Measurements from ENCODE around the gene GIGYF1. TPM values are rescaled to one million over a fixed set of nuclear protein-coding genes. Genes with fewer than 3 reads are reported as not detected.
A peak's percentile ranks its signal among the peaks of the same experiment; 100 is the strongest.

GIGYF1 gene
- total and polyA plus RNA-seq, 2 donors from 2014 or later, result 11.6 to 51.3 TPM

DNA sequence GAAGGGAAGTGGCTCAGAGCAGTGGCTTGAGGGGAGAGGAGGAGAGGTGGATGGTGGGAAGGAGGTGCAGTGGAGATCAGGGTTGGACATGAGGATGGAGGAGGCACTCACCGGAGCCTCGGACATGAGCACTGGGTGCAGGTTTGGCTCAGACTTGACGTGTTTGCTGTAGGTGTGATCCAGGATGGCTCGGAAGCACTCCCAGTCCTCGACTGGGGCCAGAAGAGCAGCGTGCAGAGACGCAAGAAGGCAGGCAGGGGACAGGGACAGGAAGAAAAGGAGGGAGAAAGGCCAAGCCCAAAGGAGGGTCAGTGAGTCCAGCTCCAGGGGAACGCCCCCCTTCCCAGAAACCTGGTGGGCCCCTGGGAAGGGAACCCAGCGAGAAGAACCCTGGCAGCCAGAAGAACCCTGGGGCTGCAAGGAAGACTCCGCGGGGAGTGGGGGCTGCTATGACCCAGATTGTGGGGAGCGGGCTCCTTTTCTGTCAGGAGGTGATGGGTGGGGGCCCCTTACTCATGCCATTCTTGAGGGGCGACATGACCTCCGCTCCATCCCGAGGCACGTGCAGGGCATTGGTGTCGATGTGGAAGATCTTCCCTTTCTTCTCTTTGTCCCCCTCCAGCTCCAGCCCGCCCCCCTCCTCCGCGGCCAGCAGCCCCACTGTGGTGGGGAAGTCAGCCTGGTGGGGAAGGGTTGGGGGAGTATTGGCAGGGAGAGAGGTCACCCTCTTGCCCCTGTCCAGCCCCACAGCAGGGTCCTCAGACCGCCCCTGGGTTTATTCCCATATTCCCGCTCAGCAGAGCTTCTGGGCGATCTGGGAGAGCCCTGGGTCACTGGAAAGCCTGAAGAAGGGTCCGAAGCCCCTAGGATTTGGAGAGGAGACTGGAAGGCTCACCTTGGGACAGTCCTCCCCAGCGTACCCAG lies 38.9 kb downstream of the GIGYF1 start:
- Histone ChIP-seq H3K36me3 (ENCODE audit: control insufficient read depth in 2 of 3, insufficient read depth in 3 of 3, low read length in 3 of 3) (no peaks in the 10 kb centered on the region), H3K4me1 (ENCODE audit: control insufficient read depth in 2 of 3, insufficient read depth in 2 of 3, low read depth in 1 of 3, low read length in 3 of 3) (no peaks in the 10 kb centered on the region), H3K9ac (ENCODE audit: low read length in 3 of 3) (no peak overlapping the region), H3K27me3 (ENCODE audit: control insufficient read depth, insufficient read depth, low read length) (peaks cover 2% of the 10 kb centered on the region), H3K9me3 (ENCODE audit: control insufficient read depth in 2 of 3, insufficient read depth in 1 of 3, low read length in 3 of 3) (no peaks in the 10 kb centered on the region), H3K4me3 (ENCODE audit: low read length in 3 of 3) (no peak overlapping the region), H3K27ac (ENCODE audit: low read depth in 2 of 2, low read length in 2 of 2) (no peak overlapping the region)
- intact Hi-C loops (cut with DNase I), result no loop called here
- DNase-seq (no peak), FAIRE-seq (no peak)
- TF ChIP-seq, protein P1, sequence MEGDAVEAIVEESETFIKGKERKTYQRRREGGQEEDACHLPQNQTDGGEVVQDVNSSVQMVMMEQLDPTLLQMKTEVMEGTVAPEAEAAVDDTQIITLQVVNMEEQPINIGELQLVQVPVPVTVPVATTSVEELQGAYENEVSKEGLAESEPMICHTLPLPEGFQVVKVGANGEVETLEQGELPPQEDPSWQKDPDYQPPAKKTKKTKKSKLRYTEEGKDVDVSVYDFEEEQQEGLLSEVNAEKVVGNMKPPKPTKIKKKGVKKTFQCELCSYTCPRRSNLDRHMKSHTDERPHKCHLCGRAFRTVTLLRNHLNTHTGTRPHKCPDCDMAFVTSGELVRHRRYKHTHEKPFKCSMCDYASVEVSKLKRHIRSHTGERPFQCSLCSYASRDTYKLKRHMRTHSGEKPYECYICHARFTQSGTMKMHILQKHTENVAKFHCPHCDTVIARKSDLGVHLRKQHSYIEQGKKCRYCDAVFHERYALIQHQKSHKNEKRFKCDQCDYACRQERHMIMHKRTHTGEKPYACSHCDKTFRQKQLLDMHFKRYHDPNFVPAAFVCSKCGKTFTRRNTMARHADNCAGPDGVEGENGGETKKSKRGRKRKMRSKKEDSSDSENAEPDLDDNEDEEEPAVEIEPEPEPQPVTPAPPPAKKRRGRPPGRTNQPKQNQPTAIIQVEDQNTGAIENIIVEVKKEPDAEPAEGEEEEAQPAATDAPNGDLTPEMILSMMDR (IDR thresholded peaks at IDR 0.05; ENCODE audit: borderline replicate concordance, extremely low read depth, insufficient read depth), result no peak

DNA sequence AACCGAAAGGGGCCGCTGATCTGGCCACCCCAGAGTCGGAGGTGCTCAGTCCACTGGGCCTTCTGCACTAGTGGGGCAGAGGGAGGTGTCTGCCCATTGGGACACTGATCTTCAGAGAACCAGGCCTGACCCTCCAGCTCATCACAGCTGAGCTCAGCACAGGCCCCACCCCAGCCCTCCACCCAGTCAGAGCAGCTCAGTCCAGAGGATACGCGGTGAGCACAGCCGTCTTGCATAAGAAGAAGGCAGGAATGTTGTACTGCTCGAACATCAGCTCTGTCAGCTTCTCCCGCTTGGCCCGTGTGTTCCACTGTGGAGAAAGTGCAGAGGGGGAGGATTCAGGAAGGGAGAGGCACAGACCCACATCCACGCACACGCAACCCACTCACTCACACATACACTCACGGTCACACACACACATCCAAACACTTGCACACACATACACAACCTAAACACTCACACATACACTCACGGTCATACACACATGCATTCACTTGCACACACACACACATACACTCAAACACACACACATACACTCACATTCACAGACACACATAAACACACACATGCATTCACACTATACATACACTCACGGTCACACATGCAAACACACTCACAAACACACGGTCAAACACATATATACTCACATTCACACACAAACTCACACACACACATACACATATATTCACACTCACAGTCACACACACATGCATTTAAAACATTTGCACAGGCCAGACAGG lies 44.1 kb downstream of the GIGYF1 start:
- no peaks in the 10 kb centered on the region for H3K4me1 ChIP-seq (ENCODE audit: control insufficient read depth in 2 of 3, insufficient read depth in 2 of 3, low read depth in 1 of 3, low read length in 3 of 3)
- H3K36me3 ChIP-seq (ENCODE audit: control insufficient read depth in 2 of 3, insufficient read depth in 3 of 3, low read length in 3 of 3), result no peaks in the 10 kb centered on the region
- intact Hi-C loops (cut with DNase I), result no loop called here
- DNase-seq (no peak), FAIRE-seq (no peak)
- H3K27ac ChIP-seq (ENCODE audit: low read depth in 2 of 2, low read length in 2 of 2), result no peak overlapping the region
- H3K27me3 ChIP-seq (ENCODE audit: control insufficient read depth, insufficient read depth, low read length), result peaks cover 2% of the 10 kb centered on the region
- TF ChIP-seq, protein P1 (IDR thresholded peaks at IDR 0.05; ENCODE audit: borderline replicate concordance, extremely low read depth, insufficient read depth), result no peak
- no peak overlapping the region for H3K4me3 ChIP-seq (ENCODE audit: low read length in 3 of 3)
- H3K9ac ChIP-seq (ENCODE audit: low read length in 3 of 3), result no peak overlapping the region
- H3K9me3 ChIP-seq (ENCODE audit: control insufficient read depth in 2 of 3, insufficient read depth in 1 of 3, low read length in 3 of 3), result no peaks in the 10 kb centered on the region

DNA sequence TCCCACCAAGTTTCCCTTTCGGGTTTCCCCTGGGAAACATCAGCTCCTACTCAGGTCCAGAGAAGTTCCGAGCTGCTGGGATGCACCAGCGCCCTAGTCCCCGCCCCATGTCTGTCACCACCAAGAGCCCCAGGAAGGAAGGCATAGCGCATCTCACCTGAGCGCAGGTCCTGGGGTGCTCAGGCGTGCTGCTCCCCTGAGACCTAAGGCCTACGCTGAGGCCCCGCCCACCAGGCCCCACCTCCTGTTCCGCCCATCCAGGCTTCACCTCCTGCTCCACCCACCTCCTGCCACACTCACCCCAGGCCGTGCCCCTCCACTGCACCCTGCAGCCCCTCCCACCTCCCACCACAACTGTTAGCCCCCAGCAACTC lies 51.5 kb downstream of the GIGYF1 start:
- FAIRE-seq (no peak), DNase-seq (peak in 3 of 5 donors; percentile 14 to 70 (median 36))
- Histone ChIP-seq H3K4me1 (ENCODE audit: control insufficient read depth in 2 of 3, insufficient read depth in 2 of 3, low read depth in 1 of 3, low read length in 3 of 3) (no peaks in the 10 kb centered on the region), H3K27ac (ENCODE audit: low read depth in 2 of 2, low read length in 2 of 2) (no peak overlapping the region), H3K27me3 (ENCODE audit: control insufficient read depth, insufficient read depth, low read length) (no peaks in the 10 kb centered on the region), H3K9me3 (ENCODE audit: control insufficient read depth in 2 of 3, insufficient read depth in 1 of 3, low read length in 3 of 3) (no peaks in the 10 kb centered on the region), H3K4me3 (ENCODE audit: low read length in 3 of 3) (no peak overlapping the region), H3K9ac (ENCODE audit: low read length in 3 of 3) (no peak overlapping the region), H3K36me3 (ENCODE audit: control insufficient read depth in 2 of 3, insufficient read depth in 3 of 3, low read length in 3 of 3) (no peaks in the 10 kb centered on the region)
- TF ChIP-seq, protein P1 (IDR thresholded peaks at IDR 0.05; ENCODE audit: borderline replicate concordance, extremely low read depth, insufficient read depth), result no peak
- intact Hi-C loops (cut with DNase I), result no loop called here
